Neuronal stem cell (in vitro differentiated cells): ENCODE data around the gene GMNC.

ENCODE experiments used
- DNase-seq: peaks from one replicate; pipeline ENCODE4 v3.0.0-alpha.2; 2013; ENCODE audit warnings: low spot score
- H2AFZ ChIP-seq: one replicate; pipeline ENCODE4 v1.6.1; 2013; ENCODE audit warnings: mild to moderate bottlenecking, low read length, inconsistent platforms
- H2AK5ac ChIP-seq: 2 replicates; pipeline ENCODE4 v1.6.1; 2013; ENCODE audit warnings: low read depth, mild to moderate bottlenecking, inconsistent platforms, low read length, moderate library complexity, mixed read lengths
- H2BK120ac ChIP-seq: 2 replicates; pipeline ENCODE4 v1.6.1; 2013; ENCODE audit warnings: low read depth, mild to moderate bottlenecking, inconsistent platforms, low read length, moderate library complexity, mixed read lengths
- H2BK12ac ChIP-seq: one replicate; pipeline ENCODE4 v1.6.1; 2013; ENCODE audit warnings: low read length, inconsistent platforms
- H2BK15ac ChIP-seq: 2 replicates; pipeline ENCODE4 v1.6.1; 2013; ENCODE audit warnings: mild to moderate bottlenecking, low read length, inconsistent platforms, mixed read lengths
- H2BK5ac ChIP-seq: one replicate; pipeline ENCODE4 v1.6.1; 2013; ENCODE audit warnings: inconsistent platforms, mild to moderate bottlenecking, low read length, moderate library complexity
- H3K14ac ChIP-seq: one replicate; pipeline ENCODE4 v1.6.1; 2013; ENCODE audit warnings: low read length, inconsistent platforms
- H3K18ac ChIP-seq: 2 replicates; pipeline ENCODE4 v1.6.1; 2013; ENCODE audit warnings: low read length, inconsistent platforms
- H3K23ac ChIP-seq: 2 replicates; pipeline ENCODE4 v1.6.1; 2013; ENCODE audit warnings: low read depth, mild to moderate bottlenecking, mixed read lengths, low read length, inconsistent platforms; ENCODE audit not compliant: poor library complexity
- H3K27ac ChIP-seq: replicated peaks from 3 replicates; pipeline ENCODE4 v1.5.1; 2013; ENCODE audit warnings: low read length, inconsistent platforms
- H3K27me3 ChIP-seq, 3 experiments: 2 replicates each; pipeline ENCODE4 v1.6.1; 2013; ENCODE audit warnings: low read length in 3 of 3, mild to moderate bottlenecking in 2 of 3, inconsistent platforms in 1 of 3, low read depth in 1 of 3, mixed read lengths in 1 of 3, moderate library complexity in 1 of 3; ENCODE audit not compliant: control insufficient read depth in 3 of 3, insufficient read depth in 3 of 3
- H3K36me3 ChIP-seq, 2 donors: replicated peaks in 1 of 2; 2 replicates each; pipeline ENCODE4 v1.6.1; 2013; ENCODE audit warnings: low read length in 2 of 2; ENCODE audit not compliant: control insufficient read depth in 2 of 2, insufficient read depth in 2 of 2
- H3K4ac ChIP-seq: 2 replicates; pipeline ENCODE4 v1.6.1; 2013; ENCODE audit warnings: inconsistent platforms, mild to moderate bottlenecking, low read length, moderate library complexity
- H3K4me1 ChIP-seq, 2 donors: 1 replicate in 1 of 2; 2 replicates in 1 of 2; pipeline ENCODE4 v1.6.1; 2013; ENCODE audit warnings: low read length in 2 of 2, low read depth in 1 of 2; ENCODE audit not compliant: control insufficient read depth in 2 of 2, insufficient read depth in 1 of 2
- H3K4me2 ChIP-seq: one replicate; pipeline ENCODE4 v1.6.1; 2013; ENCODE audit warnings: mild to moderate bottlenecking, low read length, inconsistent platforms; ENCODE audit not compliant: insufficient read depth, poor library complexity, severe bottlenecking
- H3K4me3 ChIP-seq, 2 donors: 2 replicates each; pipeline ENCODE4 v1.5.1; 2013; ENCODE audit warnings: low read length in 2 of 2, mild to moderate bottlenecking in 2 of 2, inconsistent platforms in 1 of 2, moderate library complexity in 1 of 2
- H3K79me1 ChIP-seq: one replicate; pipeline ENCODE4 v1.6.1; 2013; ENCODE audit warnings: low read depth, mild to moderate bottlenecking, inconsistent platforms, low read length, moderate library complexity
- H3K9ac ChIP-seq: one replicate; pipeline ENCODE4 v1.6.1; 2013; ENCODE audit warnings: mild to moderate bottlenecking, low read depth, low read length, inconsistent platforms; ENCODE audit not compliant: poor library complexity
- H3K9me3 ChIP-seq, 2 donors: replicated peaks in 1 of 2; 2 replicates each; pipeline versions ENCODE3 to v1.6.1; 2013; ENCODE audit warnings: low read length in 2 of 2, mild to moderate bottlenecking in 2 of 2, inconsistent platforms in 1 of 2, low read depth in 1 of 2, mixed read lengths in 1 of 2, moderate library complexity in 1 of 2; ENCODE audit not compliant: control insufficient read depth in 2 of 2, insufficient read depth in 1 of 2
- H4K8ac ChIP-seq: one replicate; pipeline ENCODE4 v1.6.1; 2013; ENCODE audit warnings: low read depth, mild to moderate bottlenecking, inconsistent platforms, low read length, moderate library complexity
- H4K91ac ChIP-seq: one replicate; pipeline ENCODE4 v1.6.1; 2013; ENCODE audit warnings: low read length, low read depth, mild to moderate bottlenecking, inconsistent platforms; ENCODE audit not compliant: poor library complexity
- WGBS, 2 donors: extraction: QIAGEN DNeasy Blood & Tissue Kit; methylation state at CpG; one replicate each; pipeline ENCODE4 v1.1.7; 2013; ENCODE audit warnings: missing lambda C conversion rate in 2 of 2, mixed read lengths in 1 of 2; ENCODE audit not compliant: insufficient read length in 2 of 2, insufficient replicate concordance in 1 of 2; ENCODE audit errors: extremely low coverage in 2 of 2; 5-methylcytosine and 5-hydroxymethylcytosine counted together

The GMNC gene

DNA sequence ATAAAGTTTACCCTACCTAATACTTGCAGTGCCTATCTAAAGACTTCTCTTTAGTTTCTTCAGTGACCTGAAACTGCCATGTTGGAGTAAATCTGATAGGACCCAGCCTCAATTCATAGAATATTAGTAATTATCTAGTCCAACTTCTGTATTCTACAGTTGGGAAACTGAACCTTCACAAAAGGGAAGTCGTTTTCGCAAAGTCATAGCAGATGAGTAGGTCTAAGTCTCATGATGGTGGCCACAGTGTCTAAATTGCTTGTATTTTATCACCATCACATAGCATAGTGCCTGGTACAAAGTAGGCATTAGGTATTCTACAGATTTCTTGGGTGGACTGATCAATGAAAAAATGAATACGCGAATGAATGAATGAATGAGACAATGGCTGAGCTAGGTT is 8.4 kb downstream of the GMNC start:
- Histone ChIP-seq H2AK5ac (no peak overlapping the region), H2BK12ac (no peak overlapping the region), H3K4me1 (peaks cover 0 to 6% of the 10 kb centered on the region in 2 donors), H3K79me1 (no peaks in the 10 kb centered on the region), H3K27me3 (no peaks in the 10 kb centered on the region), H2BK5ac (no peak overlapping the region), H3K4me2 (no peak overlapping the region), H4K8ac (no peak overlapping the region), H3K14ac (no peak overlapping the region), H3K36me3 (no peaks in the 10 kb centered on the region), H3K18ac (no peak overlapping the region), H4K91ac (no peak overlapping the region), H2BK15ac (no peak overlapping the region), H3K4me3 (no peak overlapping the region), H3K9ac (no peak overlapping the region), H3K9me3 (no peaks in the 10 kb centered on the region), H2BK120ac (no peak overlapping the region), H2AFZ (no peak overlapping the region), H3K4ac (no peak overlapping the region), H3K27ac (no peak overlapping the region), H3K23ac (no peak overlapping the region)
- WGBS, 2 donors: no CpG with 5 or more reads among the region's 4 CpGs
- DNase-seq: no peak

DNA sequence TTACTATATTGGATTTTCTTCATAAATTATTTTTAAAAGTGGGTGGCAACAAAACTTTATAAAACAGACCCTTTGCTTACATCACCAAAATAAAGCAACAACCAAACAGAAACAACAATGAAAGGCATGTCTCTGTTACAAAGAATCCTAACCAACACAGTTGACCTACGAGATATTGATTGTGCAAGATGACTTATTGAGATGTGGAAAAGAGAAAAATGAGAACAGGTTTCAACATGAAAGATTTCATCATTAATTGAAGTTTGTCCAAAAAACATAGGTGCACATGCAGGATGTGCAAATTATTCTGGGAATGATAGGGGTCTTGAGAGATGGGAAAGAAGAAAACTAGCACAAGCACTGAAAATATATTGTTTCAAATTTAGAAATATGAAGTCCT is 9.0 kb downstream of the GMNC start:
- Histone ChIP-seq H3K23ac (no peak overlapping the region), H3K4me3 (no peak overlapping the region), H3K4me2 (no peak overlapping the region), H2AK5ac (no peak overlapping the region), H2AFZ (no peak overlapping the region), H2BK120ac (no peak overlapping the region), H2BK5ac (no peak overlapping the region), H3K14ac (no peak overlapping the region), H3K9ac (no peak overlapping the region), H4K8ac (no peak overlapping the region), H3K27ac (no peak overlapping the region), H3K4ac (no peak overlapping the region), H3K4me1 (peaks cover 0 to 7% of the 10 kb centered on the region in 2 donors), H2BK15ac (no peak overlapping the region), H2BK12ac (no peak overlapping the region), H3K79me1 (no peaks in the 10 kb centered on the region), H3K9me3 (no peaks in the 10 kb centered on the region), H3K18ac (no peak overlapping the region), H3K36me3 (no peaks in the 10 kb centered on the region), H4K91ac (no peak overlapping the region), H3K27me3 (no peaks in the 10 kb centered on the region)
- WGBS, 2 donors: no CpG with 5 or more reads among the region's 1 CpG
- DNase-seq: no peak

DNA sequence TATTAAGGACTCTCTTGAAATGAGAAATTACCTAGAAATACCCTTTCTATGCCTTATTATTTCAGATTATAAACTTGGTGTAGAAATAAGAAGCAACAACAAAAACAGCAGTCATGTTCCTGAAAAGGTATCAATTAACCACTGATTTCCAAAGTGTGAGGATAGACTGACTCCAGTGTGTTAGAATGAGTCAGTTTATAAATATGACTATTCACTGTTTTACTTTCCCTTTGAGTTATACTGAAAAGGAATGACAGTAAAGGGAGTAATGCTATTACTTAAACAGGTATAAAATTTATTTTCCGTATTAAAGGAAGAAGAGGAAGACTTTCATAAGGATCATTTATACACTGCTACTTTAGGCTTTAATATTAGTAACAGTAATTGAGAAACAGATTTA is 12.9 kb downstream of the GMNC start:
- Histone ChIP-seq H2BK5ac (no peak overlapping the region), H2BK120ac (no peak overlapping the region), H3K4me1 (peaks cover 0 to 8% of the 10 kb centered on the region in 2 donors), H3K27me3 (no peaks in the 10 kb centered on the region), H3K79me1 (no peaks in the 10 kb centered on the region), H3K4ac (no peak overlapping the region), H2BK15ac (no peak overlapping the region), H3K4me3 (no peak overlapping the region), H3K36me3 (no peaks in the 10 kb centered on the region), H3K9me3 (no peaks in the 10 kb centered on the region), H2AFZ (no peak overlapping the region), H2AK5ac (no peak overlapping the region), H2BK12ac (no peak overlapping the region), H3K9ac (no peak overlapping the region), H3K18ac (no peak overlapping the region), H3K14ac (no peak overlapping the region), H4K91ac (no peak overlapping the region), H4K8ac (no peak overlapping the region), H3K23ac (no peak overlapping the region), H3K4me2 (no peak overlapping the region), H3K27ac (no peak overlapping the region)
- no peak for DNase-seq
- WGBS, 2 donors: no CpG with 5 or more reads among the region's 1 CpG

DNA sequence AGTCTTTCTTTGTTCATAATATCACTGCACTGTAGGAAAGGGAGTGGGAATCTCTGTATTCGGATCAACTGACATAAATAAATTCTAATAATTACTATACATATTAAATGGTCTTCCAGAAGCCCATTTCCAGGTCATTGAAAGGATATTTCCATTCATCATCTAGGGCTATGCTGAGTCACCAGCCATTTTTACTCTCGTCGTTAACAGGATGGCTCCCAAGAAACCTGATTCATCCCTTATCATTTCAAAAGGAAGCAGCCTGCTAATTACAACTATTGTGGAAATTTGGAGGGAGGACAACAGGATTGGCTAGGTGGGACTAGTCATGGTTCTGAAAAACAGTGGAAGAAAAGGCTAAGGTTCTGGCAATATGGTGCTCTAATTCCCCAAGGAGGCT is 13.6 kb downstream of the GMNC start:
- Histone ChIP-seq H3K4me3 (no peak overlapping the region), H2BK12ac (no peak overlapping the region), H3K4ac (no peak overlapping the region), H3K79me1 (no peaks in the 10 kb centered on the region), H3K36me3 (no peaks in the 10 kb centered on the region), H4K91ac (no peak overlapping the region), H4K8ac (no peak overlapping the region), H3K9me3 (no peaks in the 10 kb centered on the region), H2BK15ac (no peak overlapping the region), H3K14ac (no peak overlapping the region), H3K4me1 (peaks cover 0 to 8% of the 10 kb centered on the region in 2 donors), H3K23ac (no peak overlapping the region), H2BK120ac (no peak overlapping the region), H3K27ac (no peak overlapping the region), H2AFZ (no peak overlapping the region), H2AK5ac (no peak overlapping the region), H2BK5ac (no peak overlapping the region), H3K18ac (no peak overlapping the region), H3K27me3 (no peaks in the 10 kb centered on the region), H3K9ac (no peak overlapping the region), H3K4me2 (no peak overlapping the region)
- DNase-seq: no peak
- WGBS, 2 donors: no CpG with 5 or more reads among the region's 3 CpGs
